ENCODE measurements around the gene SLC25A33.

SLC25A33 gene

DNA sequence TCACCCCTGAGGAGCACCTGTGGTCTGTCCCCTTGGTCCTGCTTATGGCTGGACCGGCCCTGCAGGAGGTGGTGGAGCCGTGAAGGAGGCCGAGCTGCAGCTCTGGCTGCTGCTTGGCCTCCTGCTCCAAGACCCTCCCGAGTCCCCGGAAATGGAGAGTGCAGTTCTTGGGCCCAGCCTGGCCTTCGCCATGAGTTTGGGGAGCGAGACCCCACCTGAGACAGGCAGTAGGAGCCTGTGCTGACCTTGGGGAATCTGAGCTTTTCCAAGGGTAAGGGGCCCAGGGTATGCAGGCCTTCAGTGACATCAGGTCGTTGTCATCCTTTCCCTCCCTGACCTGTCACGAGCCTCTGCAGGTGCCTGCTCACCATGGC lies 63.5 kb downstream of the SLC25A33 start:
- no peak for ATAC-seq (replicated peaks; ENCODE audit: extremely low read depth, poor library complexity, severe bottlenecking)
- no peak overlapping the region for H3K27ac Mint-ChIP-seq (ENCODE audit: low read depth)
- no peak overlapping the region for H3K4me3 Mint-ChIP-seq
- no peaks in the 10 kb centered on the region for H3K27me3 Mint-ChIP-seq
- H3K9me3 Mint-ChIP-seq, result no peaks in the 10 kb centered on the region
- peaks cover 19% of the 10 kb centered on the region for H3K36me3 Mint-ChIP-seq (ENCODE audit: insufficient read depth)
- no peaks in the 10 kb centered on the region for H3K4me1 Mint-ChIP-seq
- no peak for DNase-seq (ENCODE audit: low spot score in 2 of 2)

DNA sequence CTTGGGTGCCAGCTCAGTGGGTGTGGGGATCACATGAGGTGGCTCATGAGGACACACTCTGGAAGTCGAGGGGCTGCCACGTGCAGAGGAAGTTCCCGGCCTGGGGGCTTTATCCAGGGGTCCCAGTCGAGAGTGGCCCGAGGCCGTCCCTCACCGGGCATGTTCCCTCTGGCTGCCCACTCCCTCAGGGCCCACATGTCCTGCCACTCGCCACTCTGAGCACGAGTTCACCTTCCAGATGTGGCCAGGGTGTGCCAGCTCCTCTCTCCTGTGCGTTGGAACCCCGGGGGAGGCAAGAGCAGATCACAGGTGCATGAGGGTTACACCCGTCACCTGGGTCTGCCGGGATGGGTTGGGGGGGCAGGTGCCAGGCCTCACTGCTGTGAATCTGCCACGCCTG lies 64.0 kb downstream of the SLC25A33 start:
- ATAC-seq (replicated peaks; ENCODE audit: extremely low read depth, poor library complexity, severe bottlenecking), result no peak
- H3K27ac Mint-ChIP-seq (ENCODE audit: low read depth), result no peak overlapping the region
- peaks cover 19% of the 10 kb centered on the region for H3K36me3 Mint-ChIP-seq (ENCODE audit: insufficient read depth)
- H3K9me3 Mint-ChIP-seq, result no peaks in the 10 kb centered on the region
- H3K4me3 Mint-ChIP-seq, result no peak overlapping the region
- H3K27me3 Mint-ChIP-seq, result no peaks in the 10 kb centered on the region
- no peaks in the 10 kb centered on the region for H3K4me1 Mint-ChIP-seq
- DNase-seq (ENCODE audit: low spot score in 2 of 2), result no peak

DNA sequence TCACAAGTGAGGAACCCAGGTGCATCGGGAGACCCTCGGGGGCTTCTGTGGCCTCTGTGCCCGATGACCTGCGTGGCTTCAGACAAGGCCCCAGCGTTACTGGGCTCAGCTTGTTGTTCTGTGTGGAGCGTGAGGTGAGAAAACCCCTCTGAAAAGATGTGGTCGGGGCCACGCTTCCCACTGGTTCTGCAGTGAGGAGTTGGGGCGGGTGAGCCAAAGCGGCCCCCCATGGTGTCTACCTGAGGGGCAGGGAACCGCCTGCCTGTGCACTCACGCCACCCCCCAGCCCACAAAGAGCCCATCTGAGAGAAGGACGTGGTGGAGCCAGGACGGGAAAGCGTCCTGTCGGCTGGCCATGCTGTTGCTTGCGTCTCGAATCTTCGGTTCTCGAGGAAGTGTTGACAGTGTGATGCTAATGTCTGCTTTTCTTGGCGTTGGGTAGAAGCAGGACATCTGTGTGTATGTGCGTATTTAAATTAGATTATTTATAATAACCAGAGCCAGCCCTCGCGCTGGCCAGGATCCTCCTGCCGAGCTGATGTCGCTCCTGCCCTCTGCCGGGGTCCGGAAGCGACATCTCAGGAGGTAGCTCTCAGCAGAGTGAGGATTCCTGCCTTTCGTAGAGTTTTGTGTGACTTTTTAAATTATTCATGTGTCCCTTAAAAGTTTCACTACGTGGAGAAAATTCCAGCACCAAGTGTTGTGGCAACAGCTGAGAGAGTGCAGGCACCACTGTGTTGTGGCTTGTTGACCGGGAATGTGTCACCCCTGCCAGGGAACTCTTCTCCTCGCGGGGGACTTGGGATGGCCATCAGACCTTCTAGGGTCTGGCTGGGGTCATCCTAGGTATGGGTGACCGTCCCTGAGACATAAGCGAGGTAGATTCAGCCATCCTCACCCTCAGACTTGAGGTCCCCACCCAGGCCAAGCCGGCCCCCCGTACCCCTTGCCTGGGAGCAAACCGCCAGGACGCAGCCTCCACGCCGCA lies 64.8 kb downstream of the SLC25A33 start:
- Mint-ChIP-seq H3K27ac (ENCODE audit: low read depth) (no peak overlapping the region), H3K4me3 (no peak overlapping the region)

DNA sequence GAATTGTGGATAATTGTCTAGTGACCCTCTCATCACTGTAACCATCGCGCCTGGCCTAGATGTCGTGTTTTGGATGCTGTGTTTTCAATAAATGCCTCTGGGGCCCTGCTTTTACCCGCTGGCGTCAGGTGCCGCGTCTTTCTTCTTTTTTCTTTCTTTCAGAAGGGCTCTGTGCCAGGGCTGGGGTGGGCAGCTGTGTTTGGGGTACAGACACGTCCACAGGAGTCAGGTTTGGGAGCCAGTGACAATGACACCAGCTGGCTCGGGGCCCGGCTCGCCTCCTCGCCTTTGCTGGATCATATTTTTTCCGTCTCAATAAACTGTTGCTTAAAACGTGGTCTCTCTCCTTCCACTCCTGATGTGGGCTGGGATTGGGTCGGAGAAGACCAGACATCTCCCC lies 65.6 kb downstream of the SLC25A33 start:
- no peaks in the 10 kb centered on the region for H3K27me3 Mint-ChIP-seq
- no peak for ATAC-seq (replicated peaks; ENCODE audit: extremely low read depth, poor library complexity, severe bottlenecking)
- H3K36me3 Mint-ChIP-seq (ENCODE audit: insufficient read depth), result peaks cover 18% of the 10 kb centered on the region

More for the DNA sequence above, 64.8 kb downstream of the SLC25A33 start:
- no peaks in the 10 kb centered on the region for H3K4me1 Mint-ChIP-seq
- DNase-seq (ENCODE audit: low spot score in 2 of 2) (no peak), ATAC-seq (replicated peaks; ENCODE audit: extremely low read depth, poor library complexity, severe bottlenecking) (no peak)
- H3K36me3 Mint-ChIP-seq (ENCODE audit: insufficient read depth), result peaks cover 16% of the 10 kb centered on the region
- no peaks in the 10 kb centered on the region for H3K27me3 Mint-ChIP-seq
- no peaks in the 10 kb centered on the region for H3K9me3 Mint-ChIP-seq

DNA sequence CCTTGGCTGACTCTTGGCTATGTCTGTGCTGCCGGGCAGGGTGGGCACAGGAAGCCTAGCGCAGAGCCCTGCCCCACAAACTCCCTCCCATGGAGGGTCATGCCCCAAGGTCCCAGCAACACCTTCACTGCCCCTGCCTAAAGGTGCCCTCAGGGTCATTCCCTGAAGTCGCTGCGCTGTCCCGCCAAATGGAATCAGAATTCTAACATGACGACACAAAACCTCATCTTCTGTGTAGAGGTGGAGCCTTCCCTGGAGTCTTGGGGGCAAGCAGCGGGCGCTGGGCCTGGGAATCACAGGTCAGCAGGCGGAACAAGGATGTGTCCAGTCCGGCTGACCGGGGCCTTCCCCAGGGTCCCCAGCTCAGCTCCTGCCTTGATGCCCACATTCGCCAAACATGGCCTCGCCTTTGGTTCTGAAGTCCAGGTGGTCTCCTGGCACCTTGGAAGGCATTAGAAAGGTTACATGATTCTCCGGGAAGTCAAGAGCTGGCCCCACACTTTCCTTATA lies 66.7 kb downstream of the SLC25A33 start:
- DNase-seq (ENCODE audit: low spot score in 2 of 2) (no peak), ATAC-seq (replicated peaks; ENCODE audit: extremely low read depth, poor library complexity, severe bottlenecking) (no peak)
- Mint-ChIP-seq H3K9me3 (no peaks in the 10 kb centered on the region), H3K27ac (ENCODE audit: low read depth) (no peak overlapping the region), H3K36me3 (ENCODE audit: insufficient read depth) (peaks cover 15% of the 10 kb centered on the region), H3K4me3 (no peak overlapping the region), H3K4me1 (no peaks in the 10 kb centered on the region), H3K27me3 (no peaks in the 10 kb centered on the region)

More for the DNA sequence above, 65.6 kb downstream of the SLC25A33 start:
- Mint-ChIP-seq H3K4me3 (no peak overlapping the region), H3K4me1 (no peaks in the 10 kb centered on the region), H3K27ac (ENCODE audit: low read depth) (no peak overlapping the region), H3K9me3 (no peaks in the 10 kb centered on the region)
- no peak for DNase-seq (ENCODE audit: low spot score in 2 of 2)

DNA sequence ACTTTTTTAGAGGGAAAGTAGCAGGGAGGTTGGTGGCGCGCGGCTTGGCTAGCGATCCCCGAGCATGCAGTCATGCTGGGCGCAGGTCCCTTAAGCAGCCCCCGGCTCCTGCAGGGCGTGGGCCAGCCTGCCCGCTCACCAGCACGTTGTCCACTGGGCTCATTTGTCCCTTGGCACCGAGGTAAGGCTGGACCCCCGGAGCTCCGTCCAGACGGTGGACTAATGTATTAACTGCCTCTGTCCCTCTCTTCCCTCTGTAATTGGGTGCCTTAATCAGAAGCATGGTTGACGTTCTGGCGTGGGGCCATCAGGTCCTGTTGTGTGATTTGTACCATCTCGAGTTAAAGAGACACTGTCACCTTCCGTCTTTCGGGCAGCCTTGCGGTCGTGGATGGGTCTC lies 67.2 kb downstream of the SLC25A33 start:
- no peaks in the 10 kb centered on the region for H3K27me3 Mint-ChIP-seq
- H3K9me3 Mint-ChIP-seq, result no peaks in the 10 kb centered on the region
- no peak overlapping the region for H3K4me3 Mint-ChIP-seq
- no peaks in the 10 kb centered on the region for H3K4me1 Mint-ChIP-seq
- H3K27ac Mint-ChIP-seq (ENCODE audit: low read depth), result no peak overlapping the region
- ATAC-seq (replicated peaks; ENCODE audit: extremely low read depth, poor library complexity, severe bottlenecking), result no peak
- peaks cover 16% of the 10 kb centered on the region for H3K36me3 Mint-ChIP-seq (ENCODE audit: insufficient read depth)
- DNase-seq (ENCODE audit: low spot score in 2 of 2), result no peak

DNA sequence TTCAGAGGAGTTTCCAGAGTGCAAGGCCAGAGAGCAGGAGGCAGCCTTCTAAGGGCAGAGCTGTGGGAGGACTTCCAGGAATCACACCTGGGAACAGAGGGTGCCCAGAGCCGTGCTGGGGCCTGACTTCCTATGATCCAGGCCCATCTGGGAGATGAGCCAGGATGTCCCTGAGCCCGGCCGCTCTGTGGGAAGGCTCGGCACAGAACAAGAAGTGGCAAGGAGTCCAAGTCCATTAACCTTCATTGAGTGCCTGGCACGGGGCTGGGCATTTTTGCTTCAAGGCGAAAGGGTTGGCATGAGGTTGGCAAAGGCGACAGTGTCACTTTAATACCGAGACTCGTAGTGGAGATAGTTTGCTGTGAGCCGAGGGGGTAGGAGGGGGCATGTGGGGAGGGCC lies 67.7 kb downstream of the SLC25A33 start:
- Mint-ChIP-seq H3K4me1 (no peaks in the 10 kb centered on the region), H3K9me3 (no peaks in the 10 kb centered on the region), H3K27ac (ENCODE audit: low read depth) (no peak overlapping the region), H3K27me3 (no peaks in the 10 kb centered on the region), H3K4me3 (no peak overlapping the region), H3K36me3 (ENCODE audit: insufficient read depth) (peaks cover 15% of the 10 kb centered on the region)
- DNase-seq (ENCODE audit: low spot score in 2 of 2), result no peak
- ATAC-seq (replicated peaks; ENCODE audit: extremely low read depth, poor library complexity, severe bottlenecking), result no peak

DNA sequence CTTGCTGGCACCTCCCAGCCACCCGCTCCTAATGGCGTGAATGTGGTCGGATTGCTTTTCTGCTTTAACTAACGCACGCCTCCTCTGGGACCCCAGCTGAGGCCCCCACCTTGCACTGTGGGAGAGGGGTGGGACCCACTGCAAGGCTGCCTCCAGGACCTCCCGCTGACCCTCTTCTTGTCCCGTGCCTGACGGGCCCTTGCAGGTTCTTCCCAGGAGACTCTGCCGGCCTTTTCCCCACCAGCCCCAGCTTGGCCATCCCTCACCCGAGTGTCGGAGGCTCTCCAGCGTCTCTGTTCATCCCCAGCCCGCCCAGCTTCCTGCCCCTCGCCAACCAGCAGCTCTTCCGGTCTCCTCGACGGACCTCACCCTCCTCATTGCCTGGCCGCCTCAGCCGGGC lies 68.1 kb downstream of the SLC25A33 start:
- peaks cover 14% of the 10 kb centered on the region for H3K36me3 Mint-ChIP-seq (ENCODE audit: insufficient read depth)
- ATAC-seq (replicated peaks; ENCODE audit: extremely low read depth, poor library complexity, severe bottlenecking), result no peak
- no peak overlapping the region for H3K27ac Mint-ChIP-seq (ENCODE audit: low read depth)

DNA sequence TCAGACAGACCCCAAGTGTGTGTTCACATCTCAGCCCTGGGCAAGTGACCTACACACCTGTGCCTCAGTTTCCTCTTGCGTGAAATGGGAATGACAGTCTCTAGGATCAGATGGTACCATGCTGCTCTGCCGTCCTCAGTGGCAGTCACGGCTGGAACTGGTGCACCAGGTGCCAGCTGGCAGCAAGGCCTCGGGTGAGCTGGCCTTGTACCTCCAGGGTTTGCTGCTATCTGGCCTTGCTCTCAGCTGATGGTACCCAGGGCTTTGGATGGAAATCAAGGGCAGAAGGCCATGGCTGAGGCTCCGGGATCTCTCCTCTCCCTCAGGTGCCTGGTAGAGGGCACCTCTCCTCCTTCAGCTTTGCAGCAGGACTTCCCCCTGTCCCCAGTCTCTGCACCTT lies 70.7 kb downstream of the SLC25A33 start:
- DNase-seq (ENCODE audit: low spot score in 2 of 2) (no peak), ATAC-seq (replicated peaks; ENCODE audit: extremely low read depth, poor library complexity, severe bottlenecking) (no peak)
- Mint-ChIP-seq H3K36me3 (ENCODE audit: insufficient read depth) (peaks cover 9% of the 10 kb centered on the region), H3K4me1 (no peaks in the 10 kb centered on the region), H3K9me3 (no peaks in the 10 kb centered on the region), H3K4me3 (no peak overlapping the region), H3K27ac (ENCODE audit: low read depth) (no peak overlapping the region), H3K27me3 (no peaks in the 10 kb centered on the region)

More for the DNA sequence above, 68.1 kb downstream of the SLC25A33 start:
- H3K4me1 Mint-ChIP-seq, result no peaks in the 10 kb centered on the region
- no peak for DNase-seq (ENCODE audit: low spot score in 2 of 2)
- no peaks in the 10 kb centered on the region for H3K9me3 Mint-ChIP-seq
- H3K27me3 Mint-ChIP-seq, result no peaks in the 10 kb centered on the region
- no peak overlapping the region for H3K4me3 Mint-ChIP-seq

DNA sequence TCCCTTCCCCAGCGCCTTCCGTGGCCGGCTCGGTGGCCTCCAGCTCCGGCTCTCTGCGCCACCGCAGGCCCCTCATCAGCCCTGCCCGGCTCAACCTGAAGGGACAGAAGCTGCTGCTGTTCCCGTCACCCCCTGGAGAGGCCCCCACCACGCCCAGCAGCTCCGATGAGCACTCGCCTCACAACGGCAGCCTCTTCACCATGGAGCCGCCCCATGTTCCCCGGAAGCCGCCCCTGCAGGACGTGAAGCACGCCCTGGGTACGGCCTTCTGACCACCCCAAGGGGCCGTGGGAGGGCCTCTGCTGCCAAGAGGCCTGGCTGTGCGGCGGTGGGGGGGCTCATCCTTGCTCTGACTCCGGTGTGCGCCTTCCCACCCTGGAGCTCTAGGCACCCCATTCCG lies 71.3 kb downstream of the SLC25A33 start:
- Mint-ChIP-seq H3K27ac (ENCODE audit: low read depth) (no peak overlapping the region), H3K4me1 (no peaks in the 10 kb centered on the region), H3K9me3 (no peaks in the 10 kb centered on the region), H3K36me3 (ENCODE audit: insufficient read depth) (peaks cover 7% of the 10 kb centered on the region), H3K27me3 (no peaks in the 10 kb centered on the region), H3K4me3 (no peak overlapping the region)
- ATAC-seq (replicated peaks; ENCODE audit: extremely low read depth, poor library complexity, severe bottlenecking) (no peak), DNase-seq (ENCODE audit: low spot score in 2 of 2) (no peak)

DNA sequence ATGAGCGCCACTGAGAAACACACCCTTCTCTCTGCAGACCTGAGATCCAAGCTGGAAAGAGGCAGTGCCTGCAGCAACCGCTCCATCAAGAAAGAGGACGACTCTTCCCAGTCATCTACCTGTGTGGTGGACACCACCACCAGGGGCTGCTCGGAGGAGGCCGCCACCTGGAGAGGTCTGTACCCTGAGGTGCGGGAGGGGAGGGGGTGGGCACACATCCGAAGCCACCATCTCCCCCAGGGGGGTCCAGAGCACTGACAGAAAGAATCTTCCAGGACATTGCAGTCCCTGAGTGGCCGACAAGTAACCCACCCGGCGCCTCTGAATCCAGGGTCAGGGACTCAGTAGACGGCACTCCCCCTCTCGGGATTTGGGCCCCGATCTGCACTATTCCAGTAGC lies 72.5 kb downstream of the SLC25A33 start:
- no peak overlapping the region for H3K4me3 Mint-ChIP-seq
- no peak for DNase-seq (ENCODE audit: low spot score in 2 of 2)
- no peaks in the 10 kb centered on the region for H3K9me3 Mint-ChIP-seq
- H3K27ac Mint-ChIP-seq (ENCODE audit: low read depth), result no peak overlapping the region
- H3K36me3 Mint-ChIP-seq (ENCODE audit: insufficient read depth), result peaks cover 7% of the 10 kb centered on the region
- no peaks in the 10 kb centered on the region for H3K4me1 Mint-ChIP-seq
- no peaks in the 10 kb centered on the region for H3K27me3 Mint-ChIP-seq
- no peak for ATAC-seq (replicated peaks; ENCODE audit: extremely low read depth, poor library complexity, severe bottlenecking)

DNA sequence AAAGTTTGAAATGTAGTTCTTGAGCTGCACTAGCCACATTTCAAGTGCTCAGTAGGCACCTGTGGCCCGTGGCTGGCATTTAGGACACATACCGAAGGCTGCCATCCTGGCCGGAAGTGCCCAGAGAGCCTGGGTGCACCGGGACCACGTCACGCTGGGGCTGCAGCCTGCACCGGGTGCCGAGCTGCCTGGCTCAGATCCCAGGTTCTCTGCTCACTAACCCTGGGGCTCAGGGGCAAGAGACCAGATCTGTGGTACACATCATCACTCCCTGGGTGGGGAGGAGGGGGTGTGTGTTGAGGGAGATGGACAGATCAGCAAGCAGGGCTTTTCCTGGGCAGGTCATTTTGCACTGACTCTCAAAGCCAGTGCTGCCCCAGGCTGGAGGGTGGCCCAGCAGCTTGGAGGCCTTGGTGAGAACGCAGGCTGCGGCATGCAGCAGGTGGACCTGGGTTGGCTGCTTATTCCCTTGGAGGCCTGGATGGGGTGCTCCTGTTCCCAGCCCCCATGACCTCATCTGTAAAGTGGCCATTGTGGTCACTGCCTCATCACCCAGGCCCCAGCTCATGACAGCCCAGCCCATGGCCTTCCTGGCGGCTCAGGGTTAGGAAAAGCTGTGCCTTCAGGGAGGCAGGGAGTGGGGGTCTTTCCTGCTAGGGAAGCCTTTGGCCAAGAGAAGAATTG lies 73.0 kb downstream of the SLC25A33 start:
- H3K36me3 Mint-ChIP-seq (ENCODE audit: insufficient read depth), result peaks cover 5% of the 10 kb centered on the region
- DNase-seq (ENCODE audit: low spot score in 2 of 2) (no peak), ATAC-seq (replicated peaks; ENCODE audit: extremely low read depth, poor library complexity, severe bottlenecking) (no peak)
- no peak overlapping the region for H3K27ac Mint-ChIP-seq (ENCODE audit: low read depth)
- H3K4me1 Mint-ChIP-seq, result no peaks in the 10 kb centered on the region
- H3K27me3 Mint-ChIP-seq, result no peaks in the 10 kb centered on the region
- H3K4me3 Mint-ChIP-seq, result no peak overlapping the region
- H3K9me3 Mint-ChIP-seq, result no peaks in the 10 kb centered on the region
